A549 (cell line): Measurements from ENCODE around the gene FFAR1. TPM values are rescaled to one million over a fixed set of nuclear protein-coding genes. Genes with fewer than 3 reads are reported as not detected.
A peak's percentile ranks its signal among the peaks of the same experiment; 100 is the strongest.

ENCODE experiments used
- ATAC-seq, 2 experiments: fragments of 200-7000 bp in 1 of 2; fragments of >200 bp in 1 of 2; cut with Nextera tagmentation in 1 of 2; cut with Tn5 transposase in 1 of 2; 3 replicates each; pipeline versions ENCODE4 v1.8.0 to v1.9.1; 2018 to 2020; ENCODE audit warnings: mild to moderate bottlenecking in 1 of 2, moderate library complexity in 1 of 2
- CTCF ChIA-PET: fragments of 300-600 bp; sonication (Branson Sonifier 250); formaldehyde crosslinking; extraction: SDS; loops from one replicate; lab custom pipeline; 2021; ENCODE audit warnings: antibody characterized with exemption, inconsistent platforms; lab: Yijun Ruan, JAX
- POLR2A ChIA-PET: fragments of 350-600 bp; formaldehyde crosslinking; extraction: SDS; loops from one replicate; lab custom pipeline; 2021; ENCODE audit warnings: antibody characterized with exemption, inconsistent platforms; lab: Yijun Ruan, JAX
- DNase-seq, 2 experiments: peaks; one replicate each; pipeline versions ENCODE4 v3.0.0 to v3.0.0-alpha.2; 2011 to 2016; ENCODE audit warnings: low read depth in 1 of 2, low spot score in 1 of 2
- FAIRE-seq: peaks from 2 replicates; lab custom pipeline; 2011; peaks lifted over from hg19 to GRCh38; lab: Jason Lieb, UNC
- H3K27ac ChIP-seq, 2 experiments: fragments of >200 bp; sonication (Bioruptor Twin); formaldehyde crosslinking; 3 replicates each; pipeline ENCODE4 v1.5.1; 2016 to 2017
- H3K4me1 ChIP-seq: fragments of >200 bp; sonication (Bioruptor Twin); formaldehyde crosslinking; 3 replicates; pipeline ENCODE4 v1.6.1; 2016
- H3K4me2 ChIP-seq: fragments of >200 bp; sonication (Bioruptor Twin); formaldehyde crosslinking; 3 replicates; pipeline ENCODE4 v1.6.1; 2016
- H3K4me3 ChIP-seq: fragments of >200 bp; sonication (Bioruptor Twin); formaldehyde crosslinking; 3 replicates; pipeline ENCODE4 v1.5.1; 2016
- H3K9me3 ChIP-seq: fragments of >200 bp; sonication (Bioruptor Twin); formaldehyde crosslinking; 3 replicates; pipeline ENCODE4 v1.6.1; 2016
- CBX2 ChIP-seq: fragments of 200-600 bp; sonication (generic); IDR thresholded peaks from 2 replicates; pipeline ENCODE4 v1.6.1; 2016; ENCODE audit warnings: low read depth, mild to moderate bottlenecking, borderline replicate concordance
- CBX8 ChIP-seq: fragments of 200-600 bp; sonication (generic); IDR thresholded peaks from 2 replicates; pipeline ENCODE4 v1.6.1; 2016
- CHD2 ChIP-seq: fragments of 150-350 bp; IDR thresholded peaks from 2 replicates; pipeline ENCODE4 v1.6.1; 2014; ENCODE audit warnings: low read length; ENCODE audit not compliant: partially characterized antibody
- CHD4 ChIP-seq: fragments of 200-600 bp; sonication (generic); IDR thresholded peaks from 2 replicates; pipeline ENCODE4 v1.6.1; 2016; ENCODE audit warnings: antibody characterized with exemption, mild to moderate bottlenecking, borderline replicate concordance
- E2F6 ChIP-seq: IDR thresholded peaks from 2 replicates; pipeline ENCODE4 v1.6.1; 2012; ENCODE audit warnings: low read depth, borderline replicate concordance
- EHF ChIP-seq: fragments of 250-450 bp; sonication (Bioruptor Pico); IDR thresholded peaks from 2 replicates; pipeline ENCODE4 v1.5.0; 2020; ENCODE audit warnings: mild to moderate bottlenecking
- EP300 ChIP-seq, 2 experiments: fragments of >200 bp; sonication (Bioruptor Twin); formaldehyde crosslinking; IDR thresholded peaks; 2 replicates in 1 of 2; 3 replicates in 1 of 2; pipeline ENCODE4 v1.6.1; 2016 to 2017
- ESRRA ChIP-seq: fragments of 150-350 bp; IDR thresholded peaks from 2 replicates; pipeline ENCODE4 v1.6.1; 2014; ENCODE audit warnings: mild to moderate bottlenecking, low read length, borderline replicate concordance
- FOSB ChIP-seq: fragments of 250-450 bp; sonication (Bioruptor Pico); IDR thresholded peaks from 2 replicates; pipeline ENCODE4 v1.5.0; 2020; ENCODE audit warnings: mild to moderate bottlenecking, moderate library complexity
- FOXS1 ChIP-seq: fragments of 250-450 bp; sonication (Bioruptor Pico); IDR thresholded peaks from 2 replicates; pipeline ENCODE4 v1.5.0; 2020; ENCODE audit warnings: mild to moderate bottlenecking, moderate library complexity
- GATA3 ChIP-seq: IDR thresholded peaks from 2 replicates; pipeline ENCODE4 v1.6.1; 2012; ENCODE audit warnings: borderline replicate concordance
- HDAC2 ChIP-seq: fragments of 200-600 bp; sonication (generic); IDR thresholded peaks from 2 replicates; pipeline ENCODE4 v1.6.1; 2016
- HEYL ChIP-seq: fragments of 250-450 bp; sonication (Bioruptor Pico); IDR thresholded peaks from 2 replicates; pipeline ENCODE4 v1.8.0; 2021; ENCODE audit warnings: mild to moderate bottlenecking, moderate library complexity
- HOXB13 ChIP-seq: fragments of 250-450 bp; sonication (Bioruptor Pico); IDR thresholded peaks from 2 replicates; pipeline ENCODE4 v1.5.0; 2020; ENCODE audit warnings: low read depth, mild to moderate bottlenecking, moderate library complexity
- HOXB5 ChIP-seq: fragments of 250-450 bp; sonication (Bioruptor Pico); IDR thresholded peaks from 2 replicates; pipeline ENCODE4 v1.5.0; 2020; ENCODE audit warnings: mild to moderate bottlenecking, moderate library complexity
- JUN ChIP-seq, 2 experiments: fragments of >200 bp; sonication (Bioruptor Twin); formaldehyde crosslinking; IDR thresholded peaks; 2 replicates in 1 of 2; 3 replicates in 1 of 2; pipeline ENCODE4 v1.6.1; 2016 to 2017
- JUNB ChIP-seq: fragments of >200 bp; sonication (Bioruptor Twin); formaldehyde crosslinking; IDR thresholded peaks from 2 replicates; pipeline ENCODE4 v1.6.1; 2016
- MAZ ChIP-seq: fragments of 150-350 bp; IDR thresholded peaks from 2 replicates; pipeline ENCODE4 v1.6.1; 2014; ENCODE audit warnings: antibody characterized with exemption, low read depth, low read length, borderline replicate concordance
- NFE2L2 ChIP-seq: fragments of 150-350 bp; conservative IDR thresholded peaks from 2 replicates; pipeline ENCODE4 v1.6.1; 2014; ENCODE audit warnings: low read length
- NPAS2 ChIP-seq: fragments of 250-450 bp; sonication (Bioruptor Pico); IDR thresholded peaks from 2 replicates; pipeline ENCODE4 v1.8.0; 2022; ENCODE audit warnings: mild to moderate bottlenecking, moderate library complexity, borderline replicate concordance
- NR3C1 ChIP-seq: fragments of >200 bp; sonication (Bioruptor Twin); formaldehyde crosslinking; IDR thresholded peaks from 3 replicates; pipeline ENCODE4 v1.6.1; 2017
- PHF8 ChIP-seq: fragments of 200-600 bp; sonication (generic); IDR thresholded peaks from 2 replicates; pipeline ENCODE4 v1.6.1; 2016; ENCODE audit warnings: low read depth, mild to moderate bottlenecking, antibody characterized with exemption, moderate library complexity, borderline replicate concordance
- RAD21 ChIP-seq, 2 experiments: fragments of >200 bp in 1 of 2; sonication (Bioruptor Twin) in 1 of 2; formaldehyde crosslinking in 1 of 2; IDR thresholded peaks in 1 of 2; conservative IDR thresholded peaks in 1 of 2; 2 replicates in 1 of 2; 3 replicates in 1 of 2; pipeline ENCODE4 v1.6.1; 2012 to 2018; ENCODE audit warnings: inconsistent platforms in 1 of 2
- RCOR1 ChIP-seq: fragments of 150-350 bp; IDR thresholded peaks from 2 replicates; pipeline ENCODE4 v1.6.1; 2014; ENCODE audit warnings: antibody characterized with exemption, low read length, low read depth
- RFX5 ChIP-seq: fragments of 450-650 bp; IDR thresholded peaks from 2 replicates; pipeline ENCODE4 v1.7.1; 2014; ENCODE audit warnings: antibody characterized with exemption, mild to moderate bottlenecking, moderate library complexity
- ZC3H11A ChIP-seq: fragments of 450-650 bp; IDR thresholded peaks from 2 replicates; pipeline ENCODE4 v1.6.1; 2014; ENCODE audit warnings: antibody characterized with exemption, mild to moderate bottlenecking
- WGBS: methylation state at CpG from one replicate; pipeline ENCODE4 v1.1.6; 2017; ENCODE audit errors: missing lambda C conversion rate; 5-methylcytosine and 5-hydroxymethylcytosine counted together
- polyA plus RNA-seq, 4 experiments: library from polyadenylated mRNA; depleted of rRNA in 3 of 4; stranded (reverse); fragments of >200 nt; fragmentation: RNase III in 1 of 4; extraction: RNeasy Plus Mini Kit Qiagen cat#74134 plus additional on column Dnase treatment in 1 of 4; gene quantifications; 2 replicates in 3 of 4; 3 replicates in 1 of 4; pipeline ENCODE4 v1.2.3, GENCODE V29; 2011 to 2017

The FFAR1 gene
- polyA plus RNA-seq, 2 of the 4 experiments (the other 2 are of a cell fraction): not detected

DNA sequence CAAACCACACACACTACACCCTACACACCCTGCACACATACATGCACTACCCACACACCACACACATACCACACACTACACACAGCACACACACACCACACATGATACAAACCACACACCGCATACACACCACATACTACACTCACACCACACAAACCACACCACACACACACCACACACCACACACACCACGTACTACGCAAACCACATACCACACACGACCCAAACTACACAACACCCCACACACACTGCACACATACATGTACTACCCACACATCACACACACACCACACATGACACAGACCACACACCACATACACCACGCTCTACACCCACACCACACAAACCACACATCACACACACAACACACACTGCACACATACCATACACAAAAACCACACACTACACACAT lies 49.1 kb upstream of the FFAR1 start:
- ATAC-seq: no peak
- ChIA-PET CTCF (no interaction called here), POLR2A (no interaction called here)
- Histone ChIP-seq H3K27ac (no peak overlapping the region), H3K4me1 (no peaks in the 10 kb centered on the region), H3K9me3 (0 out of 3 replicates have a peak, but pooled peaks cover 2% of the 10 kb centered on the region), H3K4me3 (no peak overlapping the region), H3K4me2 (no peak overlapping the region)
- TF ChIP-seq ZC3H11A (no peak), FOXS1 (CRISPR knock-in tag) (no peak), JUNB (no peak)
- no peak for DNase-seq
- FAIRE-seq: peak; percentile 51
- 83% methylated on average over 5 of the region's 5 CpGs for WGBS

GRCh38 chr19:35299523-35300338 lies 48.0 kb upstream of the FFAR1 start:
- CTCF ChIA-PET: interaction anchor here (0.6 kb wide), 1 partner anchor 20 kb away, joined by 3 read pairs; no protein-coding TSS in a partner anchor
- TF ChIP-seq RCOR1: no peak
- no peak for TF ChIP-seq E2F6
- TF ChIP-seq RAD21 (conservative IDR thresholded peaks at IDR 0.05 in 1 of 2, IDR thresholded peaks at IDR 0.05 in 1 of 2): no peak
- TF ChIP-seq HEYL (CRISPR knock-in tag): no peak
- no peak for TF ChIP-seq NPAS2 (CRISPR knock-in tag)
- no peak for TF ChIP-seq ZC3H11A
- no peak for TF ChIP-seq FOSB (CRISPR knock-in tag)
- TF ChIP-seq HOXB5 (CRISPR knock-in tag): no peak
- TF ChIP-seq CBX8: no peak
- TF ChIP-seq EHF (CRISPR knock-in tag): no peak
- TF ChIP-seq ESRRA: no peak
- no peak for TF ChIP-seq EP300 (IDR thresholded peaks at IDR 0.05)
- TF ChIP-seq JUNB: no peak
- TF ChIP-seq CHD2: no peak
- no peak for TF ChIP-seq JUN (IDR thresholded peaks at IDR 0.05)
- no peak overlapping the region for H3K4me2 ChIP-seq
- no peak overlapping the region for H3K27ac ChIP-seq
- H3K4me1 ChIP-seq: no peaks in the 10 kb centered on the region
- H3K9me3 ChIP-seq: 0 out of 3 replicates have a peak, but pooled peaks cover 2% of the 10 kb centered on the region
- no peak overlapping the region for H3K4me3 ChIP-seq
- FAIRE-seq: no peak
- 68% methylated on average over 36 of the region's 55 CpGs for WGBS
- peak in 1 of 2 experiments; percentile 15; a peak in 2 of 6 replicates for ATAC-seq
- POLR2A ChIA-PET: no interaction called here
- DNase-seq: no peak

DNA sequence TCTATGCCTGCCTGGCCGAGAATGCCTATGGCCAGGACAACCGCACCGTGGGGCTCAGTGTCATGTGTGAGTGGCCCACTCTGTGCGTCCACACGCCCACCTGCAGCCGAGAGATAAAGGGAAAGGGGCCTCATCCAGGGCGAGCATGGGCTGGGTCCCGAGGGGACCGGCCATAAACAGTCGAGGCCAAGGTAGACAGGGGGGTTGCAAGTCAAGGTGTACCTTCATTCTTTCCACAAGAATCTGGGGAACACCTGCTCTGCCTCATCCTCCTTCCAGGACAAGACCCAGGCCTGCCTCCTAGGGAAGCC lies 47.4 kb upstream of the FFAR1 start:
- FAIRE-seq: no peak
- H3K4me3 ChIP-seq: no peak overlapping the region
- DNase-seq: no peak
- no peak for ATAC-seq
- no peak overlapping the region for H3K4me2 ChIP-seq
- 0 out of 3 replicates have a peak, but pooled peaks cover 2% of the 10 kb centered on the region for H3K9me3 ChIP-seq
- 90% methylated on average over 10 of the region's 10 CpGs for WGBS
- H3K4me1 ChIP-seq: no peaks in the 10 kb centered on the region
- POLR2A ChIA-PET: no interaction called here
- no peak for TF ChIP-seq MAZ
- no peak overlapping the region for H3K27ac ChIP-seq
- CTCF ChIA-PET: interaction anchor here (1.5 to 1.8 kb wide), 2 partner anchors 13 to 53 kb away, joined by 5 read pairs; no protein-coding TSS in a partner anchor

DNA sequence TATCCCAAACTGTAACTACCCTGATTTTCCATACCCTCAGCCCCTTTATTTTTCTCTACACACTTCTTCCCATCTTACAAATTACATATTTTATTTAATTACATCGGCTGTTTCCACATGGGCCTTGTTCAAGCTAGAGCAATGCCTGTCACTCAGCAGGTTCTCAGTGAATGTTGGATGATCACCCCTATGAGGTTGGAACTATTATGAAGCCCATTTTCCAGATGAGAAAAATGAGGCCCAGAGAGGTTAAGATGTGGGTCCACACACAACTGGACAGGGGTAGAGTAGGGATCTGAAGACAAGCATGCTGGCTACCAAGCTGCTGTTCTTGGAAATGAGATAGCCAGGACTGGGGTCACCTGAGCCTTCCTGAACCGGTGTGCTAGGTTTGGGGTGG lies 45.7 kb upstream of the FFAR1 start:
- DNase-seq (no peak), ATAC-seq (no peak), FAIRE-seq (no peak)
- 0 out of 3 replicates have a peak, but pooled peaks cover 2% of the 10 kb centered on the region for H3K9me3 ChIP-seq
- ChIA-PET POLR2A (interaction anchor here (0.6 kb wide), 1 partner anchor 344 kb away, joined by 6 read pairs; no protein-coding TSS in a partner anchor), CTCF (interaction anchor here (0.6 to 1.8 kb wide), 5 partner anchors 15 to 54 kb away, joined by 3 to 5 read pairs (median 4); no protein-coding TSS in a partner anchor)
- H3K4me3 ChIP-seq: no peak overlapping the region
- 0 out of 3 replicates have a peak, but pooled peaks cover 2% of the 10 kb centered on the region for H3K4me1 ChIP-seq
- 49% methylated on average over 2 of the region's 2 CpGs for WGBS
- H3K27ac ChIP-seq: no peak overlapping the region
- H3K4me2 ChIP-seq: no peak overlapping the region
- TF ChIP-seq GATA3 (no peak), CBX8 (no peak), JUN (IDR thresholded peaks at IDR 0.05) (no peak), RFX5 (no peak), HDAC2 (no peak), PHF8 (no peak), HOXB13 (CRISPR knock-in tag) (no peak), NR3C1 (no peak), E2F6 (no peak), NFE2L2 (no peak), CBX2 (no peak), CHD4 (no peak)
